H1 (cell line): ENCODE results near the gene FHDC1.

Experiments
- ASH2L ChIP-seq: fragments of 200-600, 300-600 bp; sonication (generic); IDR thresholded peaks from one replicate; pipeline ENCODE4 v1.7.1; 2017; ENCODE audit warnings: low read length
- BCL11A ChIP-seq, 2 experiments: IDR thresholded peaks; one replicate each; pipeline ENCODE4 v1.6.1; 2011; ENCODE audit warnings: low read depth in 2 of 2, low read length in 2 of 2, mild to moderate bottlenecking in 2 of 2
- CREB1 ChIP-seq: IDR thresholded peaks from 2 replicates; pipeline ENCODE4 v1.6.1; 2012; ENCODE audit warnings: inconsistent platforms
- GTF2F1 ChIP-seq: IDR thresholded peaks from 2 replicates; pipeline ENCODE4 v1.6.1; 2012; ENCODE audit warnings: low read depth, low read length, improper control_type of control experiment, borderline replicate concordance
- POLR2A ChIP-seq, 2 experiments: IDR thresholded peaks; 1 replicate in 1 of 2; 2 replicates in 1 of 2; pipeline ENCODE4 v1.6.1; 2011; ENCODE audit warnings: low read depth in 2 of 2, low read length in 2 of 2, mild to moderate bottlenecking in 2 of 2; ENCODE audit errors: control extremely low read depth in 1 of 2
- SP4 ChIP-seq: IDR thresholded peaks from 2 replicates; pipeline ENCODE4 v1.6.1; 2012; ENCODE audit warnings: low read length, inconsistent platforms
- SUZ12 ChIP-seq: fragments of 200-600 bp; sonication (generic); IDR thresholded peaks from 2 replicates; pipeline ENCODE4 v1.6.1; 2012; ENCODE audit warnings: mild to moderate bottlenecking, inconsistent platforms, low read length, moderate library complexity, mixed read lengths
- TF ChIP-seq, protein P1 (sequence below), 3 experiments: IDR thresholded peaks; 1 replicate in 2 of 3; 2 replicates in 1 of 3; pipeline versions ENCODE4 v1.5.1 to v1.6.1; 2011; ENCODE audit warnings: low read length in 3 of 3, mild to moderate bottlenecking in 3 of 3, inconsistent platforms in 2 of 3, low read depth in 1 of 3, moderate library complexity in 1 of 3; ENCODE audit not compliant: insufficient read depth in 1 of 3; ENCODE audit errors: control extremely low read depth in 1 of 3
- TF ChIP-seq, protein P2 (sequence below): IDR thresholded peaks from 2 replicates; pipeline ENCODE4 v1.6.1; 2012; ENCODE audit warnings: inconsistent platforms

DNA sequence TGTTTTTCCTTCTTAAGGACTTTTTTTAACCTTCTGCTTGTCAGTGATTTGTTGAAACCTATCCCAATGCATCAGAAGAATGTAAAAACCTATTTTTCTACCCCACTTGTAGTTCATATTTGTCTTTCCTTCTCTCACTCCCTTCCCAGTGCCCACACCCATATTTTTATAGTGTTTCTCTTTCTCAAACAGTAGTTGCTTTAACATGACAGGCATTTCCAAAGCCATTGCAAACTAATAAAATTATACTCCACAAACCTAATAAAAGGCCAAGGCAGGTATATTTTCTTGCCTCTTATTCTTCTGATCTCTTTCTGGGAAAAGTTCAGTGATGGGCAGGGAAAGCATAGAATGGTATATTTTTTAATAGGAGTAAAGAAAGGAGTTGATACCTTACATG, 35.7 kb upstream of the FHDC1 start:
- TF ChIP-seq GTF2F1 (no peak), POLR2A (IDR thresholded peaks at IDR 0.05; ENCODE audit: control extremely low read depth in 1 of 2, low read depth in 2 of 2, low read length in 2 of 2) (no peak), SP4 (no peak), CREB1 (no peak), ASH2L (no peak), BCL11A (IDR thresholded peaks at IDR 0.05; ENCODE audit: low read depth in 2 of 2, low read length in 2 of 2) (no peak), SUZ12 (no peak)
- TF ChIP-seq, protein P1, sequence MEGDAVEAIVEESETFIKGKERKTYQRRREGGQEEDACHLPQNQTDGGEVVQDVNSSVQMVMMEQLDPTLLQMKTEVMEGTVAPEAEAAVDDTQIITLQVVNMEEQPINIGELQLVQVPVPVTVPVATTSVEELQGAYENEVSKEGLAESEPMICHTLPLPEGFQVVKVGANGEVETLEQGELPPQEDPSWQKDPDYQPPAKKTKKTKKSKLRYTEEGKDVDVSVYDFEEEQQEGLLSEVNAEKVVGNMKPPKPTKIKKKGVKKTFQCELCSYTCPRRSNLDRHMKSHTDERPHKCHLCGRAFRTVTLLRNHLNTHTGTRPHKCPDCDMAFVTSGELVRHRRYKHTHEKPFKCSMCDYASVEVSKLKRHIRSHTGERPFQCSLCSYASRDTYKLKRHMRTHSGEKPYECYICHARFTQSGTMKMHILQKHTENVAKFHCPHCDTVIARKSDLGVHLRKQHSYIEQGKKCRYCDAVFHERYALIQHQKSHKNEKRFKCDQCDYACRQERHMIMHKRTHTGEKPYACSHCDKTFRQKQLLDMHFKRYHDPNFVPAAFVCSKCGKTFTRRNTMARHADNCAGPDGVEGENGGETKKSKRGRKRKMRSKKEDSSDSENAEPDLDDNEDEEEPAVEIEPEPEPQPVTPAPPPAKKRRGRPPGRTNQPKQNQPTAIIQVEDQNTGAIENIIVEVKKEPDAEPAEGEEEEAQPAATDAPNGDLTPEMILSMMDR (IDR thresholded peaks at IDR 0.05; ENCODE audit: control extremely low read depth in 1 of 3, insufficient read depth in 1 of 3, low read depth in 1 of 3, low read length in 3 of 3), result no peak
- TF ChIP-seq, protein P2, sequence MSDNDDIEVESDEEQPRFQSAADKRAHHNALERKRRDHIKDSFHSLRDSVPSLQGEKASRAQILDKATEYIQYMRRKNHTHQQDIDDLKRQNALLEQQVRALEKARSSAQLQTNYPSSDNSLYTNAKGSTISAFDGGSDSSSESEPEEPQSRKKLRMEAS, result no peak
